ENCODE data around the gene TEAD1.

GRCh38 chr11:12784987-12785386, 110.8 kb downstream of the TEAD1 start:
- TF ChIP-seq CTCF (IDR thresholded peaks at IDR 0.05) (no peak), EP300 (IDR thresholded peaks at IDR 0.05) (no peak), POLR2AphosphoS5 (IDR thresholded peaks at IDR 0.05) (no peak)
